Bone marrow (tissue), 2 donors: ENCODE measurements around the gene ECI1.
"Not testable (repeated sequence)": the region's sequence is repeated elsewhere in the genome, so short reads cannot be mapped to it uniquely, and the experiment has no call there.

Experiments used
- DNase-seq, 2 donors: peaks; one replicate each; lab custom pipeline; 2025; lab: John Stamatoyannopoulos, UW

Gene ECI1

DNA sequence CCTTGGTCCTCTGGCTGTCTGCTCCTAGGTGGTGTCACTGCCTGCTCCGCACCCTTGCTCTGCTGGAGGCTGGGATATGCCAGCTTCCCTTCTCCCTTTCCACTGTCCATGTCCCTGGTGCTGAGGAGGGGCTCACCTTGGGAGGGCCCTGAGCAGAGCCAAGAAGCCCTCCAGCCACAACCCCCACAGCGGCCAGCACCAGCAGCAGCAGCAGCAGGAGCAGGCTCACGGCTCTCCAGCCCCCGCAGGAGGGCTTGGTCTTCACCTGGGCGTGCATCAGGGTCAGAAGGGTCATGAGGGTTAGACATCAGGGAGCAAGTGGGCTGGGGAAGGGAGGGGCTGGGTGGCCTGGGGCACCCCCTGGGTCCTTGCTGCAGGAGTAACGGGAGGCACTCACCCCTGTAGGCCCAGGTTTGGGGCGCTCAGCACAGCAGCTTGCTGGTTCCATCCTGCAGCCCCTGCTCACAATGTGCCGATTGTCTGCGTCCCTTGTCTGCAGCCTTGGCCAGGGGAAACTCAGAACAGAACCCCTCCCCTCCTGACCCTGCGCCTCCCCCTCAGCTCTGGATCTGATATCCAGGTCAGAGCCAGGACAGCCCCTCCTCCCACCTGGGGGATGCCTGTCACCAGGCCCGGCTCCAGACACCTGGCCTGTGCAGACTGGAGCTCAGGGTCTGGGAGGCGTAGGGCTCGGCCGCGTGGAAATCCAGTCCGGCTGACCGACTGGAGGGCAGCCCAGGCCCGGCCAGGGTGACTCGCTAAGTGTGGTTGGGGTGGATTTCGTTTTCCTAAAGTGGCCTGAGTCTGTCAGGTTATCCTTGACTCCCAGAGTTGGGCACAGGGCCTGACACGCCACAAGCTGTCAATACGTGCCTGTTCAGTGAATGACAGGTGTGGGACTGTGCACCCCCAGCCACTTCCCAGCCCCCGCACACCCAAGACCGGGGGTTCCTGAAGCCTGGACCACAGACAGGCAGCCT, 40.7 kb downstream of the ECI1 start, which contains the start of gene BRICD5:
Gene BRICD5 (minus strand): TSS at position 478 of the 980 bp plus-strand sequence. CDS start 30 bp downstream, at position 448.
- DNase-seq, result no peak

DNA sequence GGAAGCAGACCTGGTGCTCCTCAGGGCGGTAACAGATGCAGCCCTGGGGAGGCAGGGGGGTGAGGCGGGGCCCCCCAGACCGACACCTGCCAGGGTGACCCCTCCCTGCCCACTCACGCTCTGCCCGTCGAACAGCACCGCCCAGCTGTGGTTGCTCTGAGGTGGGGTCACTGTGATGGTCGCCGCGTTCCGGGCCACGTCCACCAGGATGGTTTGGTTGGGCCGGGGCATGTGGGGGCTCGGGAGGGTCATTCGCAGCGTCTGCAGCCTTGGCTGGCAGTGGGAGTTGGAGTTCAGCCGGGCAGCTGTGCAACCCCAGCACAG, 41.4 kb downstream of the ECI1 start:
- DNase-seq, result no peak

GRCh38 chr16:2209258-2210008, 42.0 kb downstream of the ECI1 start:
- no peak for DNase-seq

- no peak for DNase-seq
These were observed 42.6 kb downstream of the ECI1 start for GRCh38 chr16:2208772-2209171.

DNA sequence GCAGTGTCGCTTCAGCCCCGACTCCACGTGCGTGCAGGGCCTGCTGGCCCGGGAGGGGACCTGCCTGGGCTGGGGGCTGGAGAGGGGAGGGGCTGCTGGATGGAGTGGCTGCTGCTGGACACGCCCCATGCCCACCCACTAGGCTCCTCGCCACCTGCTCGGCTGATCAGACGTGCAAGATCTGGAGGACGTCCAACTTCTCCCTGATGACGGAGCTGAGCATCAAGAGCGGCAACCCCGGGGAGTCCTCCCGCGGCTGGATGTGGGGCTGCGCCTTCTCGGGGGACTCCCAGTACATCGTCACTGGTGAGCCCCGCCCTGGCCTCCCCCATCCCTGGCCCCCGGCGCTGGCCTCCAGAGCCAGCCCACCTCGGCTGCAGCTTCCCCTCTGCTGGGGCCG, 43.1 kb downstream of the ECI1 start:
- no peak for DNase-seq

DNA sequence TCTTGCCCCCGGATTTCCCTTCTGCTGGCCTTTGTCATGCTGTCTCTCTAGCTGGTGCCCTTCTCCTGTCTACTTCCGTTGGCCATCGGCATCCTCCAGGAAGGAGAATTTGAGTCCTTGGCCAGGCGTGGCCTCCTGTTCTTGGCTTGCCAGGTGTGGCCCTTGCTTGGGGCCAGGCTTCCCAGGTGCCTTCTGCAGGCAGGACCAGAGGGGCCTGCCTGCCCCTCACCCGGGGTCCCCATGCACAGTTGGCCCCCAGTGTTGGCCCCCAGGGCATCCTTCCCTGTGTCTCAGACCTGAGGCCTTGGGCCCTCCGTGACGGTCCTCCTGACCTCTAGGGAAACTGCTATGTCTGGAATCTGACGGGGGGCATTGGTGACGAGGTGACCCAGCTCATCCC, 43.5 kb downstream of the ECI1 start:
- no peak for DNase-seq

DNA sequence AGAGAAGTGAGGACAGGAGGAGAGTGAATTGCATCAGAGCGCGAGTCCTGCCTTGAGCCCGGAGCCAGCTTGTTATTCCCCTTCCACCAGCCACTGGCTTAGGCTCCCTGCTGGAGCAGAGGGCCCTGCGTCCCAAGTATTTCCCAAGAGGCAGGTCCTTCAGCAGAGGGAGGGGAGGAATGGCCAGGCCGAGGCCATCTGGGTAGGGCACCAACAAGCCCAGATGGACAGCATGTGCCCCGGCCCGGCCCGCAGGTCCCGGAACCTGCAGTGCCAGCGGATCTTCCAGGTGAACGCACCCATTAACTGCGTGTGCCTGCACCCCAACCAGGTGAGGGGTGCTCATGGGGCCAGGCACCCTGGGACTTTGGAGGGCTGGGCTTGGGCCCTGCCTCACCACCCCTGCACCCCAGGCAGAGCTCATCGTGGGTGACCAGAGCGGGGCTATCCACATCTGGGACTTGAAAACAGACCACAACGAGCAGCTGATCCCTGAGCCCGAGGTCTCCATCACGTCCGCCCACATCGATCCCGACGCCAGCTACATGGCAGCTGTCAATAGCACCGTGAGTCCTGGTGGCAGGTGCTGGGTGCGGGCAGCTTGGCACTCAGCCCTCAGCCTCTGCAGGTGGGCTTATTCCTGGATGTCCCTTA, 44.5 kb downstream of the ECI1 start:
- DNase-seq, result no peak

- no peak for DNase-seq
These were observed 45.0 kb downstream of the ECI1 start for GRCh38 chr16:2206420-2206779.

DNA sequence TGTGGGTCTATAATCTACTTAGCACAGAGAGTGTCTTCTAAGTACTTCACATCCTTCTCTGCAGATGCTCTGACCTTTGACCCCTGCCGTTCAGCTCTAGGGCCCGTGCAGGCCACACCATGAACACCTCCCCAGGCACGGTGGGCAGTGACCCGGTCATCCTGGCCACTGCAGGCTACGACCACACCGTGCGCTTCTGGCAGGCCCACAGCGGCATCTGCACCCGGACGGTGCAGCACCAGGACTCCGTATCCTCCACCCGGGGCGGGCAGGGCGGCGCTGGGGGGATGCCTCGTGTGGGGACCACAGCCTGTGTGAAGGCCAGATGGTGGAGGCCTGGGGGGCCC, 45.4 kb downstream of the ECI1 start:
- DNase-seq, result no peak

GRCh38 chr16:2205104-2205966, 46.1 kb downstream of the ECI1 start, which contains the start of gene MLST8:
TSS of gene MLST8 (plus strand) at chr16:2205454. CDS start at chr16:2206086, 632 bp downstream.
- DNase-seq, result peak; percentile 58 to 99

DNA sequence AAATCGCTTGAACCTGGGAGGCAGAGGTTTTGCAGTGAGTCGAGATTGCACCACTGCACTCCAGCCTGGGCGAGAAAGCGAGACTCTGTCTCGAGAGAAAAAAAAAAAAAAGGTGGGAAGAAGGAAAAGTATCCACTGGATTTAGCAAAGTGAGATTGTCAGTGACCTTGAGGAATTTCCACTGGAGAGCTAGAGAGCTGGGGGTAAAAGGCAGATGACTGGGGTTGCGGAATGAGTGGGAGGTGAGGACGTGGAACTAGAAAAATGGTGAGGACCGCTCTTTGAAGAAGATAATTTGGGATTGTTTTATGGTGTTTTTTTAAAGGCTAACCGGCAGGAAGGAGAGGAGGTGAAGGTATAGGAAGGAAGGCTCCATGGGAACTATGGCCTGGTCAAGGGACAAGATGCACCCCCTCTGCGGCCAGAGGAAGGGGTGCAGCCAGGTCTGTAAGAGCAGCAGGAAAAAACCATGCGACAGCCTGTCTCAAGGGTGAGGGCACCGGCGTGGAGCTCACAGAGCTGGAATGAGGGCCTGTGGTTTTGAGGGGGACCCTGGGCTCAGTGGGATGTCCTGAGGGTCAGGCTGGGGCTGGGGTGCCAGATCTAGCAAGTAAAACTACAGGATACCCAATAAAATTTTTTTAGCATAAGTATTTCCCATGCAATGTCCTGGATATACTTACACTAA, 46.8 kb downstream of the ECI1 start:
- no peak for DNase-seq

DNA sequence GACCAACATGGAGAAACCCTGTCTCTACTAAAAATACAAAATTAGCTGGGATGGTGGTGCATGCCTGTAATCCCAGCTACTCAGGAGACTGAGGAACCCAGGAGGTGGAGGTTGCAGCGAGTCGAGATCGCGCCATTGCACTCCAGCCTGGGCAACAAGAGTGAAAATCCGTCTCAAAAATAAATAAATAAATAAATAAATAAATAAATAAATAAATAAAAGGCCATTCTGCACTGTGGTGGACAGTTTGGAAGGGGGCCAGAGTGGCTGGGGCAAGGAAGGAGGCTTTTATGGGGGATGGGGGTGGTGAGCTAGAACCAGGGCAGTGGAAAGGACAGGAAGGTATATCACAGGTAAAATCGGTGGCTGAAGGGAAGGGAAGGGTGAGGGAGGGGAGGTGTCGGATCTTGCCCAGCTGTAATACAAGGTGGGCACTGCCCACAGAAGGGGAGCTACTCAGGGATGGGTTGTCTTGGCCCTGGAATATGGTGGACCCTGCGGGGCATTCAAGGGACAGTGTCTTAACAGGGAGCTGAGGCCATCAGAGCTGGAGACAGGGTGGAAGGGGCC, 48.2 kb downstream of the ECI1 start:
- not testable (repeated sequence) for DNase-seq

- DNase-seq, result no peak
These were observed 51.1 kb downstream of the ECI1 start for GRCh38 chr16:2200313-2200712.

GRCh38 chr16:2199621-2200139, 51.7 kb downstream of the ECI1 start:
- no peak for DNase-seq

GRCh38 chr16:2199095-2199494, 52.3 kb downstream of the ECI1 start:
- DNase-seq, result no peak

DNA sequence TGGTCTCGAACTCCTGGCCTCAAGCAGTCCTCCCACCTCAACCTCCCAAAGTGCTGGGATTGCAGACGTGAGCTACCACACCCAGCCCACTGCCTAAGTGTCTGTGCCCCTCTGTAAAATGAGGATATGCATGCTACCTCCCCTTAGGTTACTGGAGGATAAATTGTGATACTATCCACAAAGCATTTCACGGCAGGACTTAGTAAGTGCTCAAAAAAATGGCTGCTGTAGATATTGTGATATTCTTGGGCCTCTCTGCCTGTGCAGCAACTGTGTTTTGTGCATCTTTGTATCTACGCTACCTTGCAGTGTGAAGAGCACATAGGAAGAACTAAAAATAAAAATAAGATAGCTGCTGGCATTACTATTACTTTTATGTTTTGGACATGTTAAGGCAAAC, 53.1 kb downstream of the ECI1 start:
- no peak for DNase-seq

- DNase-seq, result no peak
These were observed 53.6 kb downstream of the ECI1 start for GRCh38 chr16:2197765-2198164.

DNA sequence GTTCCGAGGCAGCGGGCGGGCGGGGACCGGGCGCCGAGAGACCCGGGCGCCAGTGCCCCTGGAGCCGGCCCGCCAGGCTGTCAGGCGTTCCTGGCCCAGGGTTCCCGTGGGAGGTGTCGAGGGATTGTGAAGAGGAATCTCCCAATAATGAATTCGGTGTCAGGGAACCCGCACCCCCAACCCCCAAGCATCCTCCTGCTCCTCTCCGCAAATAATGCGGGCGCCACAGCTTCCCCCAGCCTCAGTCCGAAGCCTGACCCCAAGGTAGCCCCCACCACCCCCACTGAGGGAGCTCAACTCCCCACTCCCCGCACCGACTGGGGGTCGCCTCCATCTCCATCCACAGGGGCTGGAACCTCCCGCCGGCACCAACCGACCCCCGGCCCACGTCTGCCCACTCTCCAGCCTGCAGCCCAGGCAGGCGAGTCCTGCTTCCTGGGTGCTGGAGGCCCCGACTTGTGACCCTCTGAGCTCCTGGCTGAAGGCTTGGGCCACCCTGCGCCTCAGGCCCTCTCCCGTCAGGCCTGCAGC, 54.3 kb downstream of the ECI1 start:
- no peak for DNase-seq

GRCh38 chr16:2196162-2196980, 55.0 kb downstream of the ECI1 start, which contains the start of gene CASKIN1:
TSS of gene CASKIN1 (minus strand) at chr16:2196605. CDS start at chr16:2196432, 173 bp downstream.
- no peak for DNase-seq
